NCI-H1436 (cell line): Measurements from ENCODE around the gene AK9.
"Not testable (repeated sequence)": the region's sequence is repeated elsewhere in the genome, so short reads cannot be mapped to it uniquely, and the experiment has no call there.

ENCODE experiments used
- DNase-seq: peaks from one replicate; lab custom pipeline; 2025; lab: John Stamatoyannopoulos, UW

AK9 gene

GRCh38 chr6:109478841-109479624, 212.0 kb downstream of the AK9 start:
- no peak for DNase-seq

- DNase-seq: no peak
Measured at GRCh38 chr6:109478222-109478805, 212.7 kb downstream of the AK9 start.

- no peak for DNase-seq
Measured at GRCh38 chr6:109477725-109478124, 213.3 kb downstream of the AK9 start.

GRCh38 chr6:109477184-109477583, 213.8 kb downstream of the AK9 start:
- no peak for DNase-seq

- DNase-seq: no peak
Measured at GRCh38 chr6:109475625-109476024, 215.4 kb downstream of the AK9 start.

GRCh38 chr6:109474995-109475394, 216.0 kb downstream of the AK9 start:
- DNase-seq: no peak

- DNase-seq: no peak
Measured at GRCh38 chr6:109473120-109473519, 217.9 kb downstream of the AK9 start.

GRCh38 chr6:109472132-109472995, 218.6 kb downstream of the AK9 start:
- no peak for DNase-seq

GRCh38 chr6:109471105-109471810, 219.7 kb downstream of the AK9 start:
- no peak for DNase-seq

GRCh38 chr6:109469591-109470189, 221.3 kb downstream of the AK9 start:
- no peak for DNase-seq

- DNase-seq: no peak
Measured at GRCh38 chr6:109467696-109468095, 223.3 kb downstream of the AK9 start.

- no peak for DNase-seq
Measured at GRCh38 chr6:109466212-109466923, 224.6 kb downstream of the AK9 start.

GRCh38 chr6:109465772-109466171, 225.2 kb downstream of the AK9 start:
- DNase-seq: no peak

- no peak for DNase-seq
Measured at GRCh38 chr6:109461733-109462526, 229.1 kb downstream of the AK9 start.

- DNase-seq: not testable (repeated sequence)
Measured at GRCh38 chr6:109461205-109461604, 229.8 kb downstream of the AK9 start.

- DNase-seq: no peak
Measured at GRCh38 chr6:109460161-109460829, 230.7 kb downstream of the AK9 start.

GRCh38 chr6:109458774-109459531, 232.0 kb downstream of the AK9 start:
- no peak for DNase-seq

GRCh38 chr6:109457562-109457996, 233.4 kb downstream of the AK9 start:
- DNase-seq: no peak
